Activated B cell treated with CpG ODN at 0.5 μM for 24 hours (primary cell): ENCODE results near the gene NRCAM. TPM values are rescaled to one million over a fixed set of nuclear protein-coding genes. Genes with fewer than 3 reads are reported as not detected.

Experiments
- ATAC-seq: fragments of 200-7000 bp; cut with Tn5 transposase; one replicate; pipeline ENCODE4 v1.10.0; 2021; ENCODE audit warnings: low read depth, mild to moderate bottlenecking, moderate library complexity
- CTCF ChIA-PET: fragments of 350-600 bp; sonication (Branson Sonifier 250); formaldehyde crosslinking; loops from one replicate; lab custom pipeline; 2021; ENCODE audit warnings: antibody characterized with exemption; lab: Charles Lee
- POLR2A ChIA-PET: fragments of 350-600 bp; sonication (Branson Sonifier 250); formaldehyde crosslinking; loops from one replicate; lab custom pipeline; 2021; ENCODE audit warnings: antibody characterized with exemption; lab: Charles Lee
- DNase-seq: peaks from one replicate; pipeline ENCODE4 v3.0.0; 2022
- H3K27ac Mint-ChIP-seq: one replicate; pipeline ENCODE4 v1.8.0; 2020; ENCODE audit warnings: mixed read lengths
- H3K27me3 Mint-ChIP-seq: one replicate; pipeline ENCODE4 v1.8.0; 2021; ENCODE audit warnings: mixed read lengths
- H3K36me3 Mint-ChIP-seq: one replicate; pipeline ENCODE4 v1.8.0; 2021; ENCODE audit warnings: low read depth, mixed read lengths
- H3K4me1 Mint-ChIP-seq: one replicate; pipeline ENCODE4 v1.8.0; 2021; ENCODE audit warnings: mixed read lengths
- H3K4me3 Mint-ChIP-seq: one replicate; pipeline ENCODE4 v1.8.0; 2020; ENCODE audit warnings: mild to moderate bottlenecking, mixed read lengths
- H3K9me3 Mint-ChIP-seq: one replicate; pipeline ENCODE4 v1.8.0; 2020; ENCODE audit warnings: mixed read lengths
- intact Hi-C: fragments of 100-400 bp; cut with micrococcal nuclease; formaldehyde crosslinking; loops from one replicate; pipeline ENCODE4 v1.15.1; 2024
- total RNA-seq: library from RNA; stranded (reverse); gene quantifications from 2 replicates; pipeline ENCODE4 v1.2.3, GENCODE V29; 2022
- TF ChIP-seq, protein P1 (sequence below): fragments of 200-600 bp; IDR thresholded peaks from one replicate; pipeline ENCODE4 v1.8.0; 2022; ENCODE audit warnings: antibody characterized with exemption, mild to moderate bottlenecking

Gene NRCAM
- total RNA-seq, 1 donor from 2014 or later: 2.2 TPM

DNA sequence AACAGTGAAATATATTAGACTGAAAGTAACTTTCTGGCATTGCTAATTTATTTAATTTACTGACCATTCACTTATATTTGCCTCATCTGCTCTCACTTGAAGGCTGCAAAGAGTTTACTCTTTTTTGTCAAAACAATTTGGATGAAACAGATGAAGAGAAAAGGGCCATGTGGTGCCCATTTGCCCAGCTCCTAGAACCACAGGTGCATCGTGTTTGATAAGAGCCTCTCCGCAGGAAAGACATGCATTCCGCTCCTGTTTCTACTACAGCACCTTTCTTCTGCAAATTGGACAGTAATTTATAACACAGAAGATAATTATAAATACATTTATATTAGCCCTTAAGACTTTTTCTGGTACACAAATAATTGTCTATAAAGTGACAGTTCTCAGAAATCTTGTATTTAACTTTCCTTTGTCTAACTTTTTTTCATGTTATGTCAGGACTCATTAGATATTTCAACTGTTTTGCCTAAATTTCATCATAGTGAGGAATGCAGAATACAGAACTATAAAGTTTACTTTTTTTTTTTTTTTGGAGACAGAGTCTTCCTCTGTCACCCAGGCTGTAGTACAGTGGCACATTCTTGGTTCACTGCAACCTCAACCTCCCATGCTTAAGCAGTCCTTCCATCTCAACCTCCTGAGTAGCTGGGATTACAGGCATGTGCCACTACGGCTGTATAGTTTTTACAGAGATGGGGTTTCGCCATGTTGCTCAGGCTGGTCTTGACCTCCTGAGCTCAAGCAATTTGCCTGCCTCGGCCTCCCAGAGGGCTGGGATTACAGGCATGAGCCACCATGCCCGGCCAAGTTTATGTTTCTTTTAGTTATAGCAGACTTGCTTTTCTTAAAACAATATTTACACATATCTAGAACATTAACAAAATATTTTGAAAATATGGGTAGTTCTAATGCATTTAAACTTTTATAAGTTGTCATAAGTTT is 326.9 kb downstream of the NRCAM start:
- intact Hi-C loops: no loop called here
- TF ChIP-seq, protein P1, sequence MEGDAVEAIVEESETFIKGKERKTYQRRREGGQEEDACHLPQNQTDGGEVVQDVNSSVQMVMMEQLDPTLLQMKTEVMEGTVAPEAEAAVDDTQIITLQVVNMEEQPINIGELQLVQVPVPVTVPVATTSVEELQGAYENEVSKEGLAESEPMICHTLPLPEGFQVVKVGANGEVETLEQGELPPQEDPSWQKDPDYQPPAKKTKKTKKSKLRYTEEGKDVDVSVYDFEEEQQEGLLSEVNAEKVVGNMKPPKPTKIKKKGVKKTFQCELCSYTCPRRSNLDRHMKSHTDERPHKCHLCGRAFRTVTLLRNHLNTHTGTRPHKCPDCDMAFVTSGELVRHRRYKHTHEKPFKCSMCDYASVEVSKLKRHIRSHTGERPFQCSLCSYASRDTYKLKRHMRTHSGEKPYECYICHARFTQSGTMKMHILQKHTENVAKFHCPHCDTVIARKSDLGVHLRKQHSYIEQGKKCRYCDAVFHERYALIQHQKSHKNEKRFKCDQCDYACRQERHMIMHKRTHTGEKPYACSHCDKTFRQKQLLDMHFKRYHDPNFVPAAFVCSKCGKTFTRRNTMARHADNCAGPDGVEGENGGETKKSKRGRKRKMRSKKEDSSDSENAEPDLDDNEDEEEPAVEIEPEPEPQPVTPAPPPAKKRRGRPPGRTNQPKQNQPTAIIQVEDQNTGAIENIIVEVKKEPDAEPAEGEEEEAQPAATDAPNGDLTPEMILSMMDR: no peak
- ATAC-seq (no peak), DNase-seq (no peak)
- H3K27ac Mint-ChIP-seq: no peak overlapping the region
- no peak overlapping the region for H3K4me3 Mint-ChIP-seq
- H3K4me1 Mint-ChIP-seq: peaks cover 7% of the 10 kb centered on the region
- no peaks in the 10 kb centered on the region for H3K36me3 Mint-ChIP-seq
- H3K27me3 Mint-ChIP-seq: no peaks in the 10 kb centered on the region
- H3K9me3 Mint-ChIP-seq: no peaks in the 10 kb centered on the region
- POLR2A ChIA-PET: no interaction called here
- CTCF ChIA-PET: interaction anchor here (1.3 to 1.5 kb wide), 2 partner anchors 16 to 17 kb away, joined by 3 to 4 read pairs; no protein-coding TSS in a partner anchor

- CTCF ChIA-PET: interaction anchor here (1.3 to 1.5 kb wide), 2 partner anchors 15 to 18 kb away, joined by 3 to 4 read pairs; no protein-coding TSS in a partner anchor
Measured at GRCh38 chr7:108128514-108128913, 327.7 kb downstream of the NRCAM start.

GRCh38 chr7:108127461-108127860 is 328.8 kb downstream of the NRCAM start:
- TF ChIP-seq, protein P1: no peak
- H3K36me3 Mint-ChIP-seq: no peaks in the 10 kb centered on the region
- no peaks in the 10 kb centered on the region for H3K9me3 Mint-ChIP-seq
- H3K4me3 Mint-ChIP-seq: no peak overlapping the region
- DNase-seq (no peak), ATAC-seq (no peak)
- no peak overlapping the region for H3K27ac Mint-ChIP-seq
- no peaks in the 10 kb centered on the region for H3K27me3 Mint-ChIP-seq
- ChIA-PET POLR2A (no interaction called here), CTCF (interaction anchor here (1.5 kb wide), 1 partner anchor 19 kb away, joined by 3 read pairs; no protein-coding TSS in a partner anchor)
- intact Hi-C loops: no loop called here
- H3K4me1 Mint-ChIP-seq: no peaks in the 10 kb centered on the region

More at GRCh38 chr7:108128514-108128913, 327.7 kb downstream of the NRCAM start:
- intact Hi-C loops: loop anchor here (1.0 kb wide), 1 partner anchor 12 kb away; no protein-coding TSS in a partner anchor
- ATAC-seq (no peak), DNase-seq (no peak)
- Mint-ChIP-seq H3K27ac (no peak overlapping the region), H3K9me3 (no peaks in the 10 kb centered on the region), H3K36me3 (no peaks in the 10 kb centered on the region), H3K27me3 (no peaks in the 10 kb centered on the region), H3K4me1 (no peaks in the 10 kb centered on the region), H3K4me3 (no peak overlapping the region)
- TF ChIP-seq, protein P1: no peak
- POLR2A ChIA-PET: no interaction called here

DNA sequence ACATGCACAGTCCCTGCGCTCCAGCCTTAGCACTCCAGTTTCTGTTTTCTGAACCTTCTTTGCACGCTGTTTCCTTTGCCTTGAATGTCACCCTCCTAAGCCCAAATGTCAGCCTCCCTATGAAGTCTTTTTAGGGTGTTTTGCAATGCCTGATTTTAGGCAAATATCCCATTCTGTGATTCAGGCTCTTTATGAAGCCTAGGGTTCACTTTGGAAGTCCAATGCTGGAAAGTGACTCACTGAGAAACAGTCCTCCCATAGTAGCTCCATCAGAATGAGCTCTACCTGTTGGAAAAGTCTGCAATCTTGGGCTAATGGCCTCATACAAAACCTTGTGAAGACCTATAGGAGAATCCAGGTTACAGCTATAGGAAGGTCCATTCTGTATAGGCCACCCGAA is 331.4 kb downstream of the NRCAM start:
- no peak for ATAC-seq
- H3K27me3 Mint-ChIP-seq: no peaks in the 10 kb centered on the region
- no peaks in the 10 kb centered on the region for H3K4me1 Mint-ChIP-seq
- DNase-seq: no peak
- H3K4me3 Mint-ChIP-seq: no peak overlapping the region
- POLR2A ChIA-PET: no interaction called here
- intact Hi-C loops: no loop called here
- CTCF ChIA-PET: no interaction called here
- H3K27ac Mint-ChIP-seq: no peak overlapping the region
- H3K36me3 Mint-ChIP-seq: no peaks in the 10 kb centered on the region
- no peaks in the 10 kb centered on the region for H3K9me3 Mint-ChIP-seq
- TF ChIP-seq, protein P1: no peak

GRCh38 chr7:108122181-108122580 is 334.1 kb downstream of the NRCAM start:
- intact Hi-C loops: no loop called here
- DNase-seq (no peak), ATAC-seq (no peak)
- ChIA-PET POLR2A (no interaction called here), CTCF (interaction anchor here (1.2 kb wide), 1 partner anchor 23 kb away, joined by 4 read pairs; no protein-coding TSS in a partner anchor)
- Mint-ChIP-seq H3K4me1 (no peaks in the 10 kb centered on the region), H3K36me3 (no peaks in the 10 kb centered on the region), H3K4me3 (no peak overlapping the region), H3K9me3 (no peaks in the 10 kb centered on the region), H3K27me3 (no peaks in the 10 kb centered on the region), H3K27ac (no peak overlapping the region)
- TF ChIP-seq, protein P1: no peak
